GM23338 (cell line): ENCODE data around the gene BRME1. TPM values are rescaled to one million over a fixed set of nuclear protein-coding genes. Genes with fewer than 3 reads are reported as not detected.

ENCODE experiments used
- ATAC-seq: fragments of 200-7000 bp; cut with Tn5 transposase; 3 replicates; pipeline ENCODE4 v1.9.1; 2020
- DNase-seq: peaks from one replicate; pipeline ENCODE4 v3.0.0-alpha.2; 2015; ENCODE audit warnings: low spot score
- H2AFZ ChIP-seq: fragments of 200-600 bp; sonication (generic); 2 replicates; pipeline ENCODE4 v1.8.0; 2016; ENCODE audit warnings: antibody characterized with exemption, mild to moderate bottlenecking, moderate library complexity
- H3F3A ChIP-seq: fragments of 200-600 bp; sonication (generic); replicated peaks from 2 replicates; pipeline ENCODE4 v1.8.0; 2017; ENCODE audit warnings: antibody characterized with exemption, mixed run types, low read depth
- H3K27ac ChIP-seq: fragments of 200-600 bp; sonication (generic); 2 replicates; pipeline ENCODE4 v1.6.1; 2016; ENCODE audit warnings: low read depth
- H3K27me3 ChIP-seq: fragments of 200-600 bp; sonication (generic); 2 replicates; pipeline ENCODE4 v1.8.0; 2016; ENCODE audit warnings: mild to moderate bottlenecking, mixed run types, moderate library complexity; ENCODE audit not compliant: insufficient read depth
- H3K36me3 ChIP-seq: fragments of 200-600 bp; sonication (generic); 2 replicates; pipeline ENCODE4 v1.8.0; 2016; ENCODE audit warnings: mild to moderate bottlenecking; ENCODE audit not compliant: insufficient read depth
- H3K4me1 ChIP-seq: fragments of 200-600 bp; sonication (generic); 2 replicates; pipeline ENCODE4 v1.8.0; 2016; ENCODE audit warnings: mild to moderate bottlenecking, moderate library complexity; ENCODE audit not compliant: insufficient read depth
- H3K4me2 ChIP-seq: fragments of 200-600 bp; sonication (generic); 2 replicates; pipeline ENCODE4 v1.7.1; 2017; ENCODE audit warnings: mixed run types
- H3K4me3 ChIP-seq: fragments of 200-600 bp; sonication (generic); 2 replicates; pipeline ENCODE4 v1.6.1; 2016; ENCODE audit warnings: mixed run types
- H3K79me2 ChIP-seq: fragments of 200-600 bp; sonication (generic); replicated peaks from 2 replicates; pipeline ENCODE4 v1.8.0; 2017; ENCODE audit warnings: mild to moderate bottlenecking; ENCODE audit not compliant: insufficient read depth
- H3K9me2 ChIP-seq: fragments of 200-600 bp; sonication (generic); 2 replicates; pipeline ENCODE4 v1.8.0; 2017; ENCODE audit not compliant: insufficient read depth
- H4K20me1 ChIP-seq: fragments of 200-600 bp; sonication (generic); replicated peaks from 2 replicates; pipeline ENCODE4 v1.8.0; 2017; ENCODE audit warnings: mild to moderate bottlenecking; ENCODE audit not compliant: insufficient read depth
- H3K27ac Mint-ChIP-seq: 2 replicates; pipeline ENCODE4 v1.8.0; 2020; ENCODE audit warnings: inconsistent platforms, mild to moderate bottlenecking, moderate library complexity, mixed read lengths
- H3K27me3 Mint-ChIP-seq: 3 replicates; pipeline ENCODE4 v1.8.0; 2022; ENCODE audit warnings: low read depth, mild to moderate bottlenecking, moderate library complexity, mixed read lengths, inconsistent platforms; ENCODE audit not compliant: insufficient read depth, poor library complexity
- H3K36me3 Mint-ChIP-seq: 3 replicates; pipeline ENCODE4 v1.8.0; 2021; ENCODE audit warnings: low read depth, mild to moderate bottlenecking, inconsistent platforms, moderate library complexity, mixed read lengths
- H3K4me1 Mint-ChIP-seq: 3 replicates; pipeline ENCODE4 v1.8.0; 2020; ENCODE audit warnings: mild to moderate bottlenecking, inconsistent platforms, mixed read lengths
- H3K4me3 Mint-ChIP-seq: 3 replicates; pipeline ENCODE4 v1.8.0; 2021; ENCODE audit warnings: moderate library complexity, mild to moderate bottlenecking, inconsistent platforms, mixed read lengths
- H3K9me3 Mint-ChIP-seq: 3 replicates; pipeline ENCODE4 v1.8.0; 2020; ENCODE audit warnings: moderate library complexity, mild to moderate bottlenecking, inconsistent platforms, mixed read lengths
- CREB1 ChIP-seq: fragments of 250-450 bp; sonication (Bioruptor Pico); IDR thresholded peaks from 2 replicates; pipeline ENCODE4 v1.5.0; 2020; ENCODE audit warnings: low read depth, mild to moderate bottlenecking, moderate library complexity
- ETS1 ChIP-seq: IDR thresholded peaks from 2 replicates; pipeline ENCODE4 v1.6.1; 2016; ENCODE audit warnings: antibody characterized with exemption
- EZH2phosphoT487 ChIP-seq: fragments of 200-600 bp; sonication (generic); IDR thresholded peaks from one replicate; pipeline ENCODE4 v1.8.1; 2018; ENCODE audit warnings: antibody characterized with exemption; ENCODE audit not compliant: unreplicated experiment
- JUNB ChIP-seq: IDR thresholded peaks from one replicate; pipeline ENCODE4 v1.6.1; 2016; ENCODE audit warnings: antibody characterized with exemption; ENCODE audit not compliant: unreplicated experiment
- NANOG ChIP-seq: IDR thresholded peaks from 2 replicates; pipeline ENCODE4 v1.6.1; 2016; ENCODE audit warnings: antibody characterized with exemption, borderline replicate concordance
- POLR2AphosphoS5 ChIP-seq: IDR thresholded peaks from 2 replicates; pipeline ENCODE4 v1.6.1; 2016; ENCODE audit warnings: antibody characterized with exemption, low read depth
- STAT1 ChIP-seq: IDR thresholded peaks from one replicate; pipeline ENCODE4 v1.6.1; 2016; ENCODE audit warnings: antibody characterized with exemption; ENCODE audit not compliant: unreplicated experiment
- ZNF114 ChIP-seq: fragments of 250-450 bp; sonication (Bioruptor Pico); IDR thresholded peaks from 2 replicates; pipeline ENCODE4 v1.5.0; 2020; ENCODE audit warnings: mild to moderate bottlenecking, moderate library complexity
- ZNF462 ChIP-seq: fragments of 250-450 bp; sonication (Bioruptor Pico); IDR thresholded peaks from 2 replicates; pipeline ENCODE4 v1.5.0; 2020; ENCODE audit warnings: mild to moderate bottlenecking, moderate library complexity
- polyA plus RNA-seq: library from polyadenylated mRNA; unstranded; fragments of >200 nt; fragmentation: Nextera tagmentation; extraction: Ambion mirVana; gene quantifications from 2 replicates; pipeline ENCODE4 v1.2.1, GENCODE V29; 2016
- total RNA-seq: library from RNA; depleted of rRNA; stranded (reverse); fragments of >200 nt; shearing (Covaris generic); gene quantifications from 2 replicates; pipeline ENCODE4 v1.2.3, GENCODE V29; 2014
- TF ChIP-seq, protein P1 (sequence below), 2 experiments: fragments of 200-600 bp in 1 of 2; sonication (generic) in 1 of 2; conservative IDR thresholded peaks; 2 replicates each; pipeline versions ENCODE4 v1.5.1 to v1.6.1; 2016 to 2017; ENCODE audit warnings: antibody characterized with exemption in 2 of 2, low read depth in 2 of 2, mild to moderate bottlenecking in 2 of 2, moderate library complexity in 1 of 2
- TF ChIP-seq, protein P2 (sequence below): IDR thresholded peaks from one replicate; pipeline ENCODE4 v1.6.1; 2018; ENCODE audit warnings: antibody characterized with exemption; ENCODE audit not compliant: unreplicated experiment

The BRME1 gene
- total and polyA plus RNA-seq, 2 experiments from 2014 or later: 3.9 to 4.0 TPM

GRCh38 chr19:13913352-13913751 is 7.4 kb upstream of the BRME1 start:
- H4K20me1 ChIP-seq: no peaks in the 10 kb centered on the region
- H3K79me2 ChIP-seq: no peaks in the 10 kb centered on the region
- no peak for ATAC-seq
- H3K4me1 ChIP-seq: no peaks in the 10 kb centered on the region
- no peaks in the 10 kb centered on the region for H3K9me3 Mint-ChIP-seq
- H3K4me3 ChIP-seq: no peak overlapping the region
- H3K4me1 Mint-ChIP-seq: no peaks in the 10 kb centered on the region
- no peaks in the 10 kb centered on the region for H3F3A ChIP-seq
- DNase-seq: no peak
- no peak overlapping the region for H3K27ac ChIP-seq
- no peak overlapping the region for H3K4me3 Mint-ChIP-seq
- H3K27ac Mint-ChIP-seq: no peak overlapping the region
- peaks cover 42% of the 10 kb centered on the region for H3K36me3 Mint-ChIP-seq
- no peaks in the 10 kb centered on the region for H3K9me2 ChIP-seq
- H3K27me3 ChIP-seq: no peaks in the 10 kb centered on the region
- no peak overlapping the region for H2AFZ ChIP-seq
- no peak for TF ChIP-seq CREB1 (CRISPR knock-in tag)
- no peak for TF ChIP-seq NANOG
- no peak for TF ChIP-seq POLR2AphosphoS5
- TF ChIP-seq EZH2phosphoT487: no peak
- TF ChIP-seq, protein P1, sequence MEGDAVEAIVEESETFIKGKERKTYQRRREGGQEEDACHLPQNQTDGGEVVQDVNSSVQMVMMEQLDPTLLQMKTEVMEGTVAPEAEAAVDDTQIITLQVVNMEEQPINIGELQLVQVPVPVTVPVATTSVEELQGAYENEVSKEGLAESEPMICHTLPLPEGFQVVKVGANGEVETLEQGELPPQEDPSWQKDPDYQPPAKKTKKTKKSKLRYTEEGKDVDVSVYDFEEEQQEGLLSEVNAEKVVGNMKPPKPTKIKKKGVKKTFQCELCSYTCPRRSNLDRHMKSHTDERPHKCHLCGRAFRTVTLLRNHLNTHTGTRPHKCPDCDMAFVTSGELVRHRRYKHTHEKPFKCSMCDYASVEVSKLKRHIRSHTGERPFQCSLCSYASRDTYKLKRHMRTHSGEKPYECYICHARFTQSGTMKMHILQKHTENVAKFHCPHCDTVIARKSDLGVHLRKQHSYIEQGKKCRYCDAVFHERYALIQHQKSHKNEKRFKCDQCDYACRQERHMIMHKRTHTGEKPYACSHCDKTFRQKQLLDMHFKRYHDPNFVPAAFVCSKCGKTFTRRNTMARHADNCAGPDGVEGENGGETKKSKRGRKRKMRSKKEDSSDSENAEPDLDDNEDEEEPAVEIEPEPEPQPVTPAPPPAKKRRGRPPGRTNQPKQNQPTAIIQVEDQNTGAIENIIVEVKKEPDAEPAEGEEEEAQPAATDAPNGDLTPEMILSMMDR (conservative IDR thresholded peaks at IDR 0.05; ENCODE audit: low read depth in 2 of 2): no peak
- TF ChIP-seq ZNF462 (CRISPR knock-in tag): no peak
- TF ChIP-seq, protein P2, sequence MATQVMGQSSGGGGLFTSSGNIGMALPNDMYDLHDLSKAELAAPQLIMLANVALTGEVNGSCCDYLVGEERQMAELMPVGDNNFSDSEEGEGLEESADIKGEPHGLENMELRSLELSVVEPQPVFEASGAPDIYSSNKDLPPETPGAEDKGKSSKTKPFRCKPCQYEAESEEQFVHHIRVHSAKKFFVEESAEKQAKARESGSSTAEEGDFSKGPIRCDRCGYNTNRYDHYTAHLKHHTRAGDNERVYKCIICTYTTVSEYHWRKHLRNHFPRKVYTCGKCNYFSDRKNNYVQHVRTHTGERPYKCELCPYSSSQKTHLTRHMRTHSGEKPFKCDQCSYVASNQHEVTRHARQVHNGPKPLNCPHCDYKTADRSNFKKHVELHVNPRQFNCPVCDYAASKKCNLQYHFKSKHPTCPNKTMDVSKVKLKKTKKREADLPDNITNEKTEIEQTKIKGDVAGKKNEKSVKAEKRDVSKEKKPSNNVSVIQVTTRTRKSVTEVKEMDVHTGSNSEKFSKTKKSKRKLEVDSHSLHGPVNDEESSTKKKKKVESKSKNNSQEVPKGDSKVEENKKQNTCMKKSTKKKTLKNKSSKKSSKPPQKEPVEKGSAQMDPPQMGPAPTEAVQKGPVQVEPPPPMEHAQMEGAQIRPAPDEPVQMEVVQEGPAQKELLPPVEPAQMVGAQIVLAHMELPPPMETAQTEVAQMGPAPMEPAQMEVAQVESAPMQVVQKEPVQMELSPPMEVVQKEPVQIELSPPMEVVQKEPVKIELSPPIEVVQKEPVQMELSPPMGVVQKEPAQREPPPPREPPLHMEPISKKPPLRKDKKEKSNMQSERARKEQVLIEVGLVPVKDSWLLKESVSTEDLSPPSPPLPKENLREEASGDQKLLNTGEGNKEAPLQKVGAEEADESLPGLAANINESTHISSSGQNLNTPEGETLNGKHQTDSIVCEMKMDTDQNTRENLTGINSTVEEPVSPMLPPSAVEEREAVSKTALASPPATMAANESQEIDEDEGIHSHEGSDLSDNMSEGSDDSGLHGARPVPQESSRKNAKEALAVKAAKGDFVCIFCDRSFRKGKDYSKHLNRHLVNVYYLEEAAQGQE: no peak
- no peak for TF ChIP-seq ZNF114
- TF ChIP-seq STAT1: no peak
- TF ChIP-seq JUNB: no peak
- TF ChIP-seq ETS1: no peak
- no peak overlapping the region for H3K4me2 ChIP-seq
- H3K36me3 ChIP-seq: peaks cover 6% of the 10 kb centered on the region
- H3K27me3 Mint-ChIP-seq: peaks cover 5% of the 10 kb centered on the region
